ENCODE results near the gene HS1BP3.

DNA sequence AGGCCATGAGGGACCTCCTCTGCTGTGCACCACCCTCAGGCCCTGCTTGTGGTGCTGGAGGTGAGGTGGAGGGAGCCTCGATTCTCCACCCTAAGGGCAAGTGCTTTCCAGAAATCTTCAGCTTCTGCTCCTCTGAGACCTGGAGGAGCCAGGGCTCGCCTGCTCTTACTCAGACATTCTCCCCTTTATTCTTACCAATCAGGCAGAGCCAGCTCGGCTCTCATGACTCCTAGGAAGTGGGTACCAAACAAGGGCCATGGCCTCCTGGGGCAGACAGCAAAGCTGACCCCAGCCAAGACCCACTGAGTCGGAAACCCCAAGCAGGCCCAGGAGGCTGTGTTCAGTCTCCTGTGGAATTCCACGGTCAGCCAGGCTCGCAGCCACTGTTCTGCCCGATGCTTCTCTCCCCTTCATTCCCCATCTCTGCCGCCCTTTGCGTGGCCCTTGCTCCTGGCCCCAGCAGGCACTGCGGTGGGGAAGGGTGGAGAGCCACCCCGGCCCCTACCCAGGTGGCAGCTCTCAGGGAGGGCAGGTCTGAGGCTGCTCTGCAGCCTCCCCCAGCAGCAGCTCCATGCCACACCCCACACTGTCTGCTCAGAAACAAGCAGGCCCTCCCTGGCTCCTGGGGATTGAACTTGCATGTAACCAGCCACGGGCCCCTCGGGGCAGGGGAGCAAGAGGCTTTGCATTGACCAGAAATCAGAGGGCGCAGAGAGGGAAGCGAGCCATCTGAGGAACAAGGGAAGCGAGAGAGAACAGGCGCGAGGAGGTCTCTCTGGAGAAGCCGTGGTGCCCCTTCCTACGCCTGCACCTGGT lies 24.0 kb downstream of the HS1BP3 start:
- TF ChIP-seq, protein P1, sequence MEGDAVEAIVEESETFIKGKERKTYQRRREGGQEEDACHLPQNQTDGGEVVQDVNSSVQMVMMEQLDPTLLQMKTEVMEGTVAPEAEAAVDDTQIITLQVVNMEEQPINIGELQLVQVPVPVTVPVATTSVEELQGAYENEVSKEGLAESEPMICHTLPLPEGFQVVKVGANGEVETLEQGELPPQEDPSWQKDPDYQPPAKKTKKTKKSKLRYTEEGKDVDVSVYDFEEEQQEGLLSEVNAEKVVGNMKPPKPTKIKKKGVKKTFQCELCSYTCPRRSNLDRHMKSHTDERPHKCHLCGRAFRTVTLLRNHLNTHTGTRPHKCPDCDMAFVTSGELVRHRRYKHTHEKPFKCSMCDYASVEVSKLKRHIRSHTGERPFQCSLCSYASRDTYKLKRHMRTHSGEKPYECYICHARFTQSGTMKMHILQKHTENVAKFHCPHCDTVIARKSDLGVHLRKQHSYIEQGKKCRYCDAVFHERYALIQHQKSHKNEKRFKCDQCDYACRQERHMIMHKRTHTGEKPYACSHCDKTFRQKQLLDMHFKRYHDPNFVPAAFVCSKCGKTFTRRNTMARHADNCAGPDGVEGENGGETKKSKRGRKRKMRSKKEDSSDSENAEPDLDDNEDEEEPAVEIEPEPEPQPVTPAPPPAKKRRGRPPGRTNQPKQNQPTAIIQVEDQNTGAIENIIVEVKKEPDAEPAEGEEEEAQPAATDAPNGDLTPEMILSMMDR (IDR thresholded peaks at IDR 0.05; ENCODE audit: insufficient read depth, low read length, poor library complexity, severe bottlenecking): no peak
- TF ChIP-seq EZH2phosphoT487 (conservative IDR thresholded peaks at IDR 0.05; ENCODE audit: low read length): no peak
